ENCODE measurements around the gene CAPG.

Gene CAPG

GRCh38 chr2:85398426-85399182 is 11.6 kb downstream of the CAPG start:
- POLR2A ChIA-PET, result interaction anchor here (1.1 kb wide), 1 partner anchor 21 kb away, joined by 3 read pairs; no protein-coding TSS in a partner anchor
- no peak for DNase-seq (ENCODE audit: extremely low spot score)
- TF ChIP-seq L3MBTL2 (conservative IDR thresholded peaks at IDR 0.05) (no peak), SUZ12 (IDR thresholded peaks at IDR 0.05) (no peak), HDGF (IDR thresholded peaks at IDR 0.05; ENCODE audit: borderline replicate concordance) (no peak), PKNOX1 (IDR thresholded peaks at IDR 0.05) (no peak), ZNF384 (IDR thresholded peaks at IDR 0.05) (no peak), CTBP1 (IDR thresholded peaks at IDR 0.05; ENCODE audit: borderline replicate concordance) (no peak), SP1 (IDR thresholded peaks at IDR 0.05) (no peak), FOXA1 (IDR thresholded peaks at IDR 0.05) (no peak), FOXM1 (IDR thresholded peaks at IDR 0.05; ENCODE audit: borderline replicate concordance) (no peak), ARNT (IDR thresholded peaks at IDR 0.05) (no peak), ELF4 (IDR thresholded peaks at IDR 0.05) (no peak), FOXK2 (IDR thresholded peaks at IDR 0.05) (no peak), LEF1 (IDR thresholded peaks at IDR 0.05; ENCODE audit: borderline replicate concordance) (no peak), TARDBP (IDR thresholded peaks at IDR 0.05) (no peak)
- CTCF ChIA-PET, result no interaction called here

- ChIA-PET POLR2A (interaction anchor here (1.1 kb wide), 1 partner anchor 21 kb away, joined by 3 read pairs; no protein-coding TSS in a partner anchor), CTCF (no interaction called here)
- DNase-seq (ENCODE audit: extremely low spot score), result no peak
- no peak for TF ChIP-seq PKNOX1 (IDR thresholded peaks at IDR 0.05)
- no peak for TF ChIP-seq CTBP1 (IDR thresholded peaks at IDR 0.05; ENCODE audit: borderline replicate concordance)
- no peak for TF ChIP-seq LEF1 (IDR thresholded peaks at IDR 0.05; ENCODE audit: borderline replicate concordance)
- no peak for TF ChIP-seq ZNF384 (IDR thresholded peaks at IDR 0.05)
- no peak for TF ChIP-seq FOXK2 (IDR thresholded peaks at IDR 0.05)
- no peak for TF ChIP-seq ARNT (IDR thresholded peaks at IDR 0.05)
- no peak for TF ChIP-seq FOXA1 (IDR thresholded peaks at IDR 0.05)
- TF ChIP-seq TARDBP (IDR thresholded peaks at IDR 0.05), result no peak
- TF ChIP-seq L3MBTL2 (conservative IDR thresholded peaks at IDR 0.05), result no peak
- no peak for TF ChIP-seq SUZ12 (IDR thresholded peaks at IDR 0.05)
- no peak for TF ChIP-seq SP1 (IDR thresholded peaks at IDR 0.05)
- no peak for TF ChIP-seq HDGF (IDR thresholded peaks at IDR 0.05; ENCODE audit: borderline replicate concordance)
- TF ChIP-seq ELF4 (IDR thresholded peaks at IDR 0.05), result no peak
- TF ChIP-seq NFRKB (IDR thresholded peaks at IDR 0.05), result no peak
- TF ChIP-seq BHLHE40 (IDR thresholded peaks at IDR 0.05; ENCODE audit: borderline replicate concordance), result no peak
- no peak for TF ChIP-seq FOXM1 (IDR thresholded peaks at IDR 0.05; ENCODE audit: borderline replicate concordance)
These were observed 12.2 kb downstream of the CAPG start for GRCh38 chr2:85397925-85398331.

GRCh38 chr2:85396531-85397470 is 13.4 kb downstream of the CAPG start:
- CTCF ChIA-PET, result no interaction called here
- DNase-seq (ENCODE audit: extremely low spot score), result no peak
- POLR2A ChIA-PET, result no interaction called here
- TF ChIP-seq FOXM1 (IDR thresholded peaks at IDR 0.05; ENCODE audit: borderline replicate concordance), result no peak
- TF ChIP-seq ARNT (IDR thresholded peaks at IDR 0.05), result no peak
- TF ChIP-seq FOXK2 (IDR thresholded peaks at IDR 0.05), result no peak
- no peak for TF ChIP-seq ZNF384 (IDR thresholded peaks at IDR 0.05)
- TF ChIP-seq ELF4 (IDR thresholded peaks at IDR 0.05), result no peak
- TF ChIP-seq LEF1 (IDR thresholded peaks at IDR 0.05; ENCODE audit: borderline replicate concordance), result no peak
- TF ChIP-seq L3MBTL2 (conservative IDR thresholded peaks at IDR 0.05), result no peak
- no peak for TF ChIP-seq NFRKB (IDR thresholded peaks at IDR 0.05)
- TF ChIP-seq CTBP1 (IDR thresholded peaks at IDR 0.05; ENCODE audit: borderline replicate concordance), result no peak
- TF ChIP-seq SP1 (IDR thresholded peaks at IDR 0.05), result no peak
- no peak for TF ChIP-seq PKNOX1 (IDR thresholded peaks at IDR 0.05)
- no peak for TF ChIP-seq FOXA1 (IDR thresholded peaks at IDR 0.05)
- TF ChIP-seq TARDBP (IDR thresholded peaks at IDR 0.05), result no peak
- TF ChIP-seq HDGF (IDR thresholded peaks at IDR 0.05; ENCODE audit: borderline replicate concordance), result no peak

GRCh38 chr2:85395912-85396475 is 14.2 kb downstream of the CAPG start:
- DNase-seq (ENCODE audit: extremely low spot score), result no peak
- TF ChIP-seq BHLHE40 (IDR thresholded peaks at IDR 0.05; ENCODE audit: borderline replicate concordance), result no peak
- TF ChIP-seq SUZ12 (IDR thresholded peaks at IDR 0.05), result no peak
- no peak for TF ChIP-seq FOXK2 (IDR thresholded peaks at IDR 0.05)
- no peak for TF ChIP-seq CTBP1 (IDR thresholded peaks at IDR 0.05; ENCODE audit: borderline replicate concordance)
- POLR2A ChIA-PET, result no interaction called here
- CTCF ChIA-PET, result no interaction called here

- no peak for DNase-seq (ENCODE audit: extremely low spot score)
- POLR2A ChIA-PET, result no interaction called here
- TF ChIP-seq ARNT (IDR thresholded peaks at IDR 0.05) (no peak), FOXA1 (IDR thresholded peaks at IDR 0.05) (no peak), SP1 (IDR thresholded peaks at IDR 0.05) (no peak), LEF1 (IDR thresholded peaks at IDR 0.05; ENCODE audit: borderline replicate concordance) (no peak), PKNOX1 (IDR thresholded peaks at IDR 0.05) (no peak), FOXK2 (IDR thresholded peaks at IDR 0.05) (no peak), BHLHE40 (IDR thresholded peaks at IDR 0.05; ENCODE audit: borderline replicate concordance) (no peak), SUZ12 (IDR thresholded peaks at IDR 0.05) (no peak), ZNF384 (IDR thresholded peaks at IDR 0.05) (no peak), CTBP1 (IDR thresholded peaks at IDR 0.05; ENCODE audit: borderline replicate concordance) (no peak), L3MBTL2 (conservative IDR thresholded peaks at IDR 0.05) (no peak), HDGF (IDR thresholded peaks at IDR 0.05; ENCODE audit: borderline replicate concordance) (no peak), NFRKB (IDR thresholded peaks at IDR 0.05) (no peak), ELF4 (IDR thresholded peaks at IDR 0.05) (no peak), TARDBP (IDR thresholded peaks at IDR 0.05) (no peak)
- CTCF ChIA-PET, result no interaction called here
These were observed 15.2 kb downstream of the CAPG start for GRCh38 chr2:85394976-85395375.

All from HEK293T (cell line).